Panc1 (cell line): ENCODE measurements around the gene PSMB7. TPM values are rescaled to one million over a fixed set of nuclear protein-coding genes. Genes with fewer than 3 reads are reported as not detected.

ENCODE experiments used
- ATAC-seq: fragments of 200-7000 bp; cut with Tn5 transposase; 2 replicates; pipeline ENCODE4 v1.9.1; 2020; ENCODE audit warnings: mild to moderate bottlenecking, moderate library complexity
- BruUV-seq: library from RNA; stranded (reverse); fragments of 400-500 nt; replicated peaks from 2 replicates; lab custom pipeline; 2021; lab: Mats Ljungman, UMichigan
- CTCF ChIA-PET: fragments of 300-600 bp; sonication (Branson Sonifier 250); formaldehyde crosslinking; loops from one replicate; lab custom pipeline; 2022; ENCODE audit warnings: antibody characterized with exemption; lab: Charles Lee
- POLR2A ChIA-PET: fragments of 300-600 bp; sonication (Branson Sonifier 250); formaldehyde crosslinking; loops from one replicate; lab custom pipeline; 2022; ENCODE audit warnings: antibody characterized with exemption; lab: Charles Lee
- DNase-seq: peaks from one replicate; pipeline ENCODE4 v3.0.0-alpha.2; 2010; ENCODE audit warnings: low read depth, low spot score
- H3K27ac ChIP-seq: 2 replicates; pipeline ENCODE4 v1.5.1; 2011; ENCODE audit warnings: mild to moderate bottlenecking, low read length, inconsistent platforms
- H3K27me3 ChIP-seq: fragments of 200-500 bp; sonication (Bioruptor generic); 2 replicates; pipeline ENCODE4 v1.6.0; 2014; ENCODE audit warnings: low read length, inconsistent platforms; ENCODE audit not compliant: control insufficient read depth, insufficient read depth
- H3K36me3 ChIP-seq: fragments of 200-500 bp; sonication (Bioruptor generic); 2 replicates; pipeline ENCODE4 v1.5.1; 2014; ENCODE audit warnings: inconsistent platforms, mild to moderate bottlenecking, low read length, moderate library complexity; ENCODE audit not compliant: control insufficient read depth, insufficient read depth
- H3K4me1 ChIP-seq: 2 replicates; pipeline ENCODE4 v1.5.1; 2011; ENCODE audit warnings: inconsistent platforms, mild to moderate bottlenecking, low read length, moderate library complexity; ENCODE audit not compliant: control insufficient read depth, insufficient read depth
- H3K4me3 ChIP-seq, 2 experiments: 2 replicates each; pipeline ENCODE4 v1.5.1; 2011 to 2012; ENCODE audit warnings: low read depth in 2 of 2, low read length in 2 of 2, mild to moderate bottlenecking in 2 of 2, inconsistent platforms in 1 of 2, moderate library complexity in 1 of 2
- H3K9me3 ChIP-seq: fragments of 200-500 bp; sonication (Bioruptor generic); 2 replicates; pipeline ENCODE4 v1.5.1; 2014; ENCODE audit warnings: low read depth, mild to moderate bottlenecking, inconsistent platforms, low read length, moderate library complexity; ENCODE audit not compliant: control insufficient read depth, insufficient read depth
- CTCF ChIP-seq: fragments of 450-650 bp; IDR thresholded peaks from 2 replicates; pipeline ENCODE4 v1.5.1; 2017; ENCODE audit warnings: mild to moderate bottlenecking
- POLR2AphosphoS5 ChIP-seq: IDR thresholded peaks from 2 replicates; pipeline ENCODE4 v1.6.1; 2012; ENCODE audit warnings: mild to moderate bottlenecking, low read depth, low read length, moderate library complexity
- REST ChIP-seq, 2 experiments: IDR thresholded peaks; 2 replicates each; pipeline ENCODE4 v1.6.1; 2011 to 2012; ENCODE audit warnings: low read depth in 2 of 2, control low read depth in 1 of 2, low read length in 1 of 2, mild to moderate bottlenecking in 1 of 2, moderate library complexity in 1 of 2; ENCODE audit not compliant: insufficient read depth in 1 of 2
- SIN3A ChIP-seq: IDR thresholded peaks from 2 replicates; pipeline ENCODE4 v1.6.1; 2012; ENCODE audit warnings: low read depth, mild to moderate bottlenecking, low read length, moderate library complexity, borderline replicate concordance; ENCODE audit not compliant: insufficient read depth
- TCF7L2 ChIP-seq: IDR thresholded peaks from 2 replicates; pipeline ENCODE4 v1.6.1; 2011; ENCODE audit warnings: mild to moderate bottlenecking, low read depth, low read length, inconsistent platforms
- in situ Hi-C: cut with HindIII; loops from 2 replicates; pipeline ENCODE4 v1.10.0; 2016; ENCODE audit warnings: low sequenced_read_pairs, low pct_unique_long_range_greater_than_20kb
- intact Hi-C: fragments of 100-400 bp; cut with micrococcal nuclease; formaldehyde crosslinking; loops from one replicate; pipeline ENCODE4 v1.10.0; 2022; ENCODE audit not compliant: unreplicated experiment
- total RNA-seq: library from RNA; stranded (reverse); gene quantifications from one replicate; pipeline ENCODE4 v1.2.1, GENCODE V29; 2021; ENCODE audit not compliant: unreplicated experiment

PSMB7 gene
- total RNA-seq, 1 experiment from 2014 or later, result 167 TPM

- DNase-seq, result no peak
- ChIA-PET CTCF (no interaction called here), POLR2A (no interaction called here)
- H3K27ac ChIP-seq, result no peak overlapping the region
- in situ Hi-C loops (no loop called here), intact Hi-C loops (no loop called here)
- H3K27me3 ChIP-seq, result no peaks in the 10 kb centered on the region
- H3K4me3 ChIP-seq, result no peak overlapping the region
- no peaks in the 10 kb centered on the region; the same call in 1 of the 2 replicates for H3K36me3 ChIP-seq
- no TSS peak for BruUV-seq
- TF ChIP-seq TCF7L2, result no peak
- no peak for TF ChIP-seq POLR2AphosphoS5
- TF ChIP-seq SIN3A, result no peak
- no peak for TF ChIP-seq REST (IDR thresholded peaks at IDR 0.05; ENCODE audit: insufficient read depth in 1 of 2, low read depth in 2 of 2, low read length in 1 of 2)
- TF ChIP-seq CTCF, result no peak
- H3K4me1 ChIP-seq, result peaks cover 7% of the 10 kb centered on the region
- ATAC-seq, result no peak
- no peaks in the 10 kb centered on the region for H3K9me3 ChIP-seq
Observed at GRCh38 chr9:124366476-124367220, 48.6 kb downstream of the PSMB7 start.

GRCh38 chr9:124365036-124365435 is 50.2 kb downstream of the PSMB7 start:
- ChIA-PET POLR2A (no interaction called here), CTCF (no interaction called here)
- DNase-seq, result no peak
- in situ Hi-C loops, result no loop called here
- H3K4me1 ChIP-seq, result peaks cover 7% of the 10 kb centered on the region
- no TSS peak for BruUV-seq
- H3K27ac ChIP-seq, result no peak overlapping the region
- no peaks in the 10 kb centered on the region; the same call in 1 of the 2 replicates for H3K36me3 ChIP-seq
- H3K9me3 ChIP-seq, result no peaks in the 10 kb centered on the region
- TF ChIP-seq CTCF, result no peak
- TF ChIP-seq SIN3A, result no peak
- no peak for TF ChIP-seq TCF7L2
- TF ChIP-seq POLR2AphosphoS5, result no peak
- TF ChIP-seq REST (IDR thresholded peaks at IDR 0.05; ENCODE audit: insufficient read depth in 1 of 2, low read depth in 2 of 2, low read length in 1 of 2), result no peak
- intact Hi-C loops, result no loop called here
- no peak overlapping the region for H3K4me3 ChIP-seq
- H3K27me3 ChIP-seq, result no peaks in the 10 kb centered on the region
- no peak for ATAC-seq
